Activated CD4-positive, alpha-beta T cell treated with anti-CD3 and anti-CD28 coated beads, Interleukin-2, Interleukin-6, amounts not matched to agents 100 ng/mL and 50 ng/mL, durations not matched to agents 16 hours and 8 hours (primary cell): ENCODE measurements around the gene CATSPER1.
"Not testable (repeated sequence)": the region's sequence is repeated elsewhere in the genome, so short reads cannot be mapped to it uniquely, and the experiment has no call there.

ENCODE experiments used
- DNase-seq: peaks from one replicate; pipeline ENCODE4 v3.0.0-alpha.2; 2020

The CATSPER1 gene

DNA sequence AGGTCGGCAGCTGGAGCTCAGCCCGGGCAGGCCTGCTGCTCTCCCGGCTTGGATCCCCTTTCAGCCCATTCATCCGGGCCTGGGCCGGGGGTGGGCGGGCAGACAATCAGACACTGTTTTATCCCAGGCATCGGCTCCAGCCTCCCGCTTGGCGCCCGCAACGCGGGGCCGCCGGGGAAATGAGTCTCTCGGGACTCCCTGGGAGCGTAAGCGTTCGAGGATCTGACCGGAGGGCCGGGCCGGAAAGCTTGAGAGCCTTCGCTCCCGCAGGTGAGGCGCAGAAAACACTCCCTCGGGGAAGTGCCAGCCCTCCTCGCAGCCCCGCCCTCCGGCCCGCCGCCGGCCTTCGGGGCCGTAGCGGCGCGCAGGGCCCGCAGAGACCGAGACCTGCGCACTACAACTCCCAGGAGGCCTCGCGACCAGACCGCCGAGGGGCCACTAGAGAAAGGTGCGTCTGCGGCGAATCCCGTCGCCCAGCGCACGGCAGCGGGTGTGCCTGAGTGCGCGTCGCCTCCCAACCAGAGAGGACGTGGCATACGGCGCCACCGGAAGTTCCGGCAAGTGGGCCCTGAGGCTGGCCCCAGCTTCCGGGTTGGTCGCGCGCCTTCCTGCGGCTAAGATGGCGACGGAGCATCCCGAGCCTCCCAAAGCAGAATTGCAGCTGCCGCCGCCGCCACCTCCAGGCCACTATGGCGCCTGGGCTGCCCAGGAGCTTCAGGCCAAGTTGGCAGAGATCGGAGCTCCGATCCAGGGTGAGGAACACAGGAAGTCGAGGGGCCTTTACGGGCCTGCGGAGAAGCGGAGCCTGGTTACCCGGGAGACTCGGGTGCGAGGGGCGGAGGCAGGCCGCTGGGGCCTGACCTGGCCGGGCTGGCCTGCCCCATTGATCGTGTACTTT is 25.7 kb upstream of the CATSPER1 start, which contains the start of gene SF3B2:
Gene SF3B2 (plus strand): TSS at position 599 of the 898 bp plus-strand sequence. CDS start 21 bp downstream, at position 620.
- DNase-seq: peak; percentile 99

- no peak for DNase-seq
These were observed 25.1 kb upstream of the CATSPER1 start for GRCh38 chr11:66051371-66051765.

DNA sequence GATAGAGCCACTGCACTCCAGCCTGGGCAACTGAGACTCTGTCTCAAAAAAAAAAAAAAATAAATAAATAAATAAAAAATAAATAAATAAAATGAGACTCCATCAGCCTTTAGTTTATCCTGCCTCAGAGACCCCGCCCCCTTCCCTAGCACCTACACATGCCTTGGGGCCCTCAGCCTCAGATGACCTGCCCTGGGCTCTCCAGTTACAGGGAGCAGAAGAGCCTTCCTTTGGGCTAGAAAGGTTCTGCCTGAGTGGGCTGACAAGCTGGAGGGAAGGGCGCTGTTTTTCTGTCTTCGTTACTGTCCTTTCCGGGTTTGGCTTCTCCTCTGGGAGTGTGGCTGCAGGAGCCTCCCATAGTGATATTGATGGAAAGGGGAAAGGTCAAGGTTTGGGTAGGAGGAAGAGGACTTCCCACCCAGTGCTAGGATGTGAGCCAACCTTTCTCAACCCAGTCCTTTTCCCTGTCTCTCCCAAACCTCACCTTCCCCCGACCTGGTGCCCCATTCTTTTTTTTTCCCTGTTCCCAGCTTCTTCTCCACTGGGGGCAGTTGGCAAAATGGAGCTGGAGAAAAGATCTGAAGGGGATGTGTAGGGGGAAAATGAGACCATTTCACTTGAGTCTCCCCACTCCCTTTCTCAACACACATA is 24.4 kb upstream of the CATSPER1 start:
- DNase-seq: no peak

GRCh38 chr11:66048547-66049323 is 22.5 kb upstream of the CATSPER1 start, which contains the start of gene GAL3ST3:
Gene GAL3ST3 (minus strand): TSS chr11:66049161. CDS start chr11:66045415, 3,746 bp downstream.
- DNase-seq: no peak

DNA sequence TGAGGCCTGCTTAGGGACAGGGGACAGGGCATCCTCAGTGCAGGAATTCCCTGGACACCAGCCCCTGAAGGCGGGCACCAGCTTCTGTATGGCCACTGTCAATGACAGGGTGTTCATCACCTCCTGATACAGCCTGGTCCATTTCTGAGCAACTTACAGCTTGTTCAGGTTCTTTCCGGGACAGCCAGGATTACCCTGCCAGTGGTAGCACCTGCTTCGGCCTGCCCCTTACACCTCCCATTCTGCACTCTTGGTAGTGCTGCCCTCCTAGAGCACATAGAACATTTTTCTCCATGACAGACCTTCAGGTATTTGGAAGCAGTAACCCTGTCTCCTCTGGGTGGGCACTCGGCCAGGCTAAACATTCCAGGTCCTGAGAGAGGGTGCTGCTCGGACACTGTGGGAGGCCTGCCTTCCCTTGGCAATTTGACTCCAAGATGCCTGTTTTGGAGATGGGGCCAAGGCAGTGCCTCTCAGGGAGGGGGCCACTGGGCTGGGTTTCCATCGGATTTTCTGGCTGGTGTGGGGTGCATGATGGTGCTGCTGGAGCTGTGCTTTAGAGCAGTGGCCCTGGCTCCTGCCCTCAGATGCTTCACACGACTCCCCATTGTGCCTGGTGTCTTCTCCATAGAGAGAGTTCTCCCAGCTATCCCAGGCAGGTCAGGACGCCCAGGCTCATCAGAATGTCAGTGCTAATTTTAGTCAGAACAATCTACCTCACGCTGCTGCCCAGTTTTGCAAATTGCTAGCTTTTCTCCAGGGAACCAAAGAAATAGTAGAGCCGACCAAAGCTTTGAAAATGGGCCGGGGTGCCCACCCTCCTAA is 21.5 kb upstream of the CATSPER1 start:
- DNase-seq: no peak

DNA sequence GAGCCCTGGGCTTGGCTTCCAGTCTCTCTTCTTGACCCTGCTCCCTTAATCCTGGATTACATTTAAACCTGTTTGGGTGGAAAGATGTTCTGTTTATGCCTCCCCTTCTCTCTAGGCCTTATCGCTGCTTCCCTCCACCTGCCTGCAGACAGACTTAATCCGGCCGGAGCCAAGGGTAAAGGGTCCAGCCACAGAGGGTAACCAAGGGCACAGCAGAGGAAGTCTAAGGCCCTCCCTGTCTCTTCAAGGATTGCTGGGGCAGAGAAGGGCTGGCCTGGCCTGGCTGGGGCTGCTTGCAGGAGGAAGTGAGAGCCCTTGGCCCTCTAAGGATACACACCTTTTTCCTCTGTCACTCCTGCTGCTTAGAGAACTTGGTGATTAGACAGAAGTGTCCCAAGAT is 20.6 kb upstream of the CATSPER1 start:
- no peak for DNase-seq

DNA sequence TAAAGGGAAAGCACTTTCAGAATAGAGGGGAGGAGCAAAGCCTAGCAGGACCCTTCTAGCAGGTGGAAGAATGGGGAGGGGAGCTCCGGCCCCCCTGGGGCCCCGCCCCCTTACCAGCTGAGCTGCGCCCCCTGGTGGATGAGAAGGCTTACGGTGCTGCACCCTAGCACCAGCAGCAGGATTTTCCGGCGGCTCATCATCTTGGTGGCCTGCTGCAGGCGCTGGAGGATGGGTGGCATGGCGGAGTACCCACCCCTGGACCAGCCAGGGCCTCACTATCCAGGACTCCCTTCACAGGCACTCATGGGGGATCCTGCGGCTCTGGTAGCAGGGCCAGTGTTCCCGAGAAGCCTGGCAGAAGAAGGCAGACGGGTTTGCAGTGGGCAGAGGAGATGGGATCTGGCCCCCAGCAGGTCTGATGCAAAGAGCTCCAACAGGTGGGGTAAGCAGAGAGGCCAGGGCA is 18.9 kb upstream of the CATSPER1 start:
- peak; percentile 89 for DNase-seq

DNA sequence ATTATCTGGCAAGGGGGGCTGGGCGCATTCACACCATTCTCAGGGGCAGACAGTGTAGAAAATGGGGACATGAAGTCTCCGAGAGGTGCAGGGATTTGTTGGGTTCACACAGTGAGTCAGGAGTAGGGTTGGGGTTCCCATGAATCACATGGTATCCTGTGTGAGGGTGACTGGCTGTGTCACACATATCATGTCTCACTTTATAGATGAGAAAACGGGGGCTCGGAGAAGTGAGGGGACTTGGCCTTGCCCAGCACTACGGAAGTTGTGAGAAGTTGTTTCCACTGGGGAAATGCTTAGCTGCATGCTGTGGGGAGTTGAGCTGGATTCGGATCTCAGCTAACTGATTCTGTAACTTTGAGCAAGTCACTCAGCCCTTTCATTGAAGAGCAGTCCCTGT is 18.5 kb upstream of the CATSPER1 start:
- no peak for DNase-seq

DNA sequence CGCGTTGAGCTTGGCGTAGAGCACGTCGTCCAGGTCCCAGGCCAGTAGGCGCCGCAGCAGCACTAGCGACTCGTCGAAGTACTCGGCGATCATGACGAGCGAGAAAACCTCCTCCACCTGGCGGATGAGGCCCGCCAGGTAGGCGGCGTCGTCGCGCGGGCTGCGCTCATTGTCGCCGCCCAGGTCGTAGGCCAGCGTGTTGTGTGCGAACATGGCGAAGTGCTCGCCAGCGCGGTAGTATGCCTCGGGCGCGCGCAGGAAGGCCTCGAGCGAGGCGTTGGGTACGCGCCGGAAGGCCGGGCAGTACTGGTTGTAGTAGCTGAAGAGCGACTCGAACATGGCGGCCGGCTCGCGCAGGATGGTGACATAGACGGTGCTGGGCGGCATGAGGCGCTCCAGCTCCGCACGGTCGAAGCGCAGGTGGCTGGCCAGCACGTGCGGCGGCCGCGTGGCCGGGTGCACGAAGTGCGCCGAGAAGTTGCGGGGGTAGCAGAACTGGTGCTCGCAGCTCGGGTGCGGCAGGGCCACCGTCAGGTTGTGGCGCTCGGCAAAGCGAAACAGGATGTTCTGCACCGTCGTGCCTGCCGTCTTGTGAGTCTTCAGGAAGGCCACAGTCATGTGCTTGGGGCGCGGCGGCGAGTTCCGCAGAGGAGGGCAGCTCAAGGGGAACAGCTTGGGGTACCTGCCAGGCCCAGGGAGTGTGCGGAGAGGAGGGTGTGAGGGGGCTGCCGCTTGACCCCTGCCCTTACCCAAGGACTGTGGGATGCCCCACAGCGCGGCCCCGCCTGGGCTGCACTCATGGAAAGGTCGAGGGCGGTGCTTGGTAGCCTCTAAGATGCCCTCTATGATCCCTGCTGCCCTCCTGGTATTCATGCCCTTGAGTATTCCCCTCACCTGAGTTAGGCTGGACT is 17.0 kb upstream of the CATSPER1 start:
- no peak for DNase-seq

GRCh38 chr11:66042227-66042995 is 16.1 kb upstream of the CATSPER1 start:
- DNase-seq: no peak

GRCh38 chr11:66039765-66040164 is 13.5 kb upstream of the CATSPER1 start:
- DNase-seq: no peak

DNA sequence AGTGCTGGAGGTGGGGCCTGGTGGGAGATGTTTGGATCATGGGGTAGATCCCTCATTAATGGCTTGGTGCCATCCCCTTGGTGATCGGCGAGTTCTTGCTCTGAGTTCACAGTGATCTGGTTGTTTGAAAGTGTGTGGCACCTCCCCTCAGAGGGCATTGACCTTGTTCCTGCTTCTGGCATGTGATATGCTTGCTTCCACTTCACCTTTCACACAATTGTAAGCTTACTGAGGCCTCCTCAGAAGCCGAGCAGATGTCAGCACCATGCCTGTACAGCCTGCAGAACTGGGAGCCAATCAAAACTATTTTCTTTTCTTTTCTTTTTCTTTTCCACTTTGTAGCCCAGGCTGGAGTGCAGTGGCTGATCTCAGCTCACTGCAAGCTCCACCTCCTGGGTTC is 11.0 kb upstream of the CATSPER1 start:
- no peak for DNase-seq

- DNase-seq: no peak
These were observed 10.0 kb upstream of the CATSPER1 start for GRCh38 chr11:66036334-66036710.

- no peak for DNase-seq
These were observed 9.5 kb upstream of the CATSPER1 start for GRCh38 chr11:66035653-66036333.

GRCh38 chr11:66032957-66033735 is 6.9 kb upstream of the CATSPER1 start:
- no peak for DNase-seq

DNA sequence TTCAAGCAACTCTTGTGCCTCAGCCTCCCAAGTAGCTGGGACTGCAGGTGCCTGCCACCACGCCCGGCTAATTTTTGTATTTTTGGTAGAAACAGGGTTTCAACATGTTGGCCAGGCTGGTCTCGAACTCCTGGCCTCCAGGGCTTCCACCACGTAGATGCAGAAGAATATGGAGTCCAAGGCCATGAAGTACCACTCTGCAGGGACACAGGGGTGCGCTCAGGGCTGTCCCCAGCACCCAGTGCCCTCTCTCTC is 3.2 kb downstream of the CATSPER1 start:
- not testable (repeated sequence) for DNase-seq

DNA sequence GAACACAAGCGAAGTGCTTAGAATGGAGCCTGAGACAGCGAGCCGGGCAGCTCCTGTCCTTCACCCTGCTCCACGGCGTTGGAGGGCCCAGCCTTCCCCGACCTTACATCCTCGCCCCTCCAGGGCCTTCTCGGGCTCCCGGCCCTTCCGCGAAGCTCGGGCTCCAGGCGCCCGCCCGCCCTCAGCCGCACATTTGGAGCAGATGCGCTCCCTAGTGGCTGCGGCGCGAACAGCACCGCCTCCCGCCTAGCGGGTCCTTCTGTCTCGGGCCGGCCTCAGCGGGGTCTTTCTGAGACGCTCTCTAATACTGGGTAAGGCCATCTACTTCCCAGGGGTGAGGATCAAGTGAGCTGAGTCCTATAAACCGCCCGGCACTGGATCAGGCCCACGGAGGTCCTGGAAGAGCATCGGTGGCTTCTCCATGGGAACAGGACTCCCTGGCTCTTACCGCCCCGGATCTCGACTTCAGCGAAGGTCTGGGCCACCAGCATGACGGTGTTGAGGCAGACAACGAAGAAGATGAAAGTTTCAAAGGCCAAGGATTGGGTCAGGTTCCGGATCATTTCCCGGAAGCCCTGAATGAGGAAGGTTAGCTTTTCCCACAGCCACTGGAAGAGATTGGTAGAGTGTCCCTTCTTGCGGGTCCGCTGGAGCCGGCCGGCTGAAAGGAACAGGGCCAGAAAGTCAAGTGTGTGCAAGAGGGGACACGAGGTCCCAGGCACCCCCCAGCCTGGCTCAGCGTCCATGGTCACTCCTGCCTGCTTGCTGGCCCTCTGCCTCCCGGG is 3.7 kb downstream of the CATSPER1 start:
- DNase-seq: peak; percentile 86

DNA sequence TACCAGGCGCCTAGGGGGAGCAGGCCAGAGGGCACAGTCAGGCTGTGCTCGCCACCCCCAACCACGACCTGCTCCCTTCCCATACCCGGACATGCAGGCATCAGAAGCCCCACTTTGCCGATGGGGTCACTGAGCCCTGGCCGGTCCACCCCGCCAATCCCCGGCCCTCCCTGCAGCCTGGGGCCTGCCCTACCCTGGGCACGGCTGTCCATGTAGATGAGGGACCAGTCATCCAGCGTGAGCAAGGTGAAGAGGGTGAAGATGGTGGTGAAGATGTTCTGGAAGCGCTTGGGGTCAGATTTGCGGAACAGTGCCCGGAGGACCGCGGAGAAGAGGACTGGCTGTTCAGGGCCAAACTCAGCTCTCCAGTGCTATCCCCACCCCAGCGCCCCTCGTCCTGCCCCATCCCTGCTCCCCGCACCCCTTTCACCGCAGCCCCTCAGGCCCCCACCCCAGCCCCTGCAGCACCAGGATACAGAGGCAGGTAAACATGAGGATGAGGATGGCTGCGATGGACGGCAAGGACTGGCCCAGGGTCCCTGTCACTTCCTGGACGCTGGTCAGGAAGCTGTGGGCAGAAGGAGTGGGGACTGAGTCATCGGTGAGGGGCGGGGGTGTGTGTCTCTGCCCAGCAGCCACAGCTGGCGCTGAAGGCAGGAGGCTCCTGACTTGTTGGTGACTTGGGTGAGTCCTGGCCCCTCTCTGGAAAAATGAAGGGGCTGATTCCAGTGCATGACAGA is 5.5 kb downstream of the CATSPER1 start:
- peak; percentile 57 for DNase-seq
